Measurements from ENCODE around the gene PDE1A. TPM values are rescaled to one million over a fixed set of nuclear protein-coding genes. Genes with fewer than 3 reads are reported as not detected.

The PDE1A gene
- total and polyA plus RNA-seq, 12 donors = 4.0 to 17.4 (median 5.8) TPM

GRCh38 chr2:182319556-182320505 is 107.0 kb downstream of the PDE1A start:
- H3K27me3 ChIP-seq = peaks cover 2% of the 10 kb centered on the region
- 77 to 87% (median 81%) methylated on average over 4 of the region's 4 CpGs for WGBS, 4 donors

DNA sequence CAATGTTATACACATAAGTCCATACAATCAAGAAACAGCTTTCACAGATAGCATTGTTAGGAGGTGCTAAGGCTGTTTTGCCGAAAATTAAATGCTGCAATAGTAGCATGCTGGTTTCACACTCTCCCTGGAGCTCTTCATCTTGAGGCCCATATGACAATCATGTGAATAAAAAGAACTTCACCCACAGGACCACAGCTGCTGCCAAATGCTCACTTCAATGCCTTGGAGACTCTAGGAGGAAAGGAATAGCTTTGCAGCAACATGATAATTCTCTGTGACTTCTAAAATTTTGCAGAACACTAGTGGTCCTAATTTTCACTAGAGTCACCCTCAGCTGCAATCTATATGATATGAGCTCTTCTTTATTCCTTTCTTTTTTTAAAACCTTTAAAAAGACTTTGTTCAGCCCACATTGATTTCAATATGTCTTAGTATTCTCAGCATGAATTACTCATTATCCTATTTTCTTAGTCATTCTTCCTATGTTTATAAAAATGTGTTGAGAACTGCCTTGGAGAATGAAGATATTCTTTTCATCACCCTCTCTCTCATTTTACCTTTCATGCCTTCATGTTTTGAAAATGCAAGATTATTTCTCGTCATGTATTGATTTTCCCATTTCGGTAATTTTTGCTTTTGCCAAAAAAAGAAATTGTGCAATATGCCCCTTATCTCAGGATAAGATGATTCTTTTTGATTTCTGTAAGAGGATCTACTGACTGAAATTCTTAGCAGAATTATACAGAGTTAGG is 108.2 kb downstream of the PDE1A start:
- TF ChIP-seq CTCF (IDR thresholded peaks at IDR 0.05) = no peak
- TF ChIP-seq POLR2A (IDR thresholded peaks at IDR 0.05) = no peak

More at GRCh38 chr2:182319556-182320505, 107.0 kb downstream of the PDE1A start:
- intact Hi-C loops (cut with DNase I) = no loop called here
- Histone ChIP-seq H3K4me3 (no peak overlapping the region), H3K4me1 (replicated peaks in 1 of 2) (no peaks in the 10 kb centered on the region), H3K27ac (no peak overlapping the region), H3K36me3 (replicated peaks in 1 of 2) (no peaks in the 10 kb centered on the region), H3K9me3 (replicated peaks in 1 of 3) (no peaks in the 10 kb centered on the region)
- TF ChIP-seq POLR2A (IDR thresholded peaks at IDR 0.05) (no peak), CTCF (IDR thresholded peaks at IDR 0.05) (no peak)
- no peak for DNase-seq

DNA sequence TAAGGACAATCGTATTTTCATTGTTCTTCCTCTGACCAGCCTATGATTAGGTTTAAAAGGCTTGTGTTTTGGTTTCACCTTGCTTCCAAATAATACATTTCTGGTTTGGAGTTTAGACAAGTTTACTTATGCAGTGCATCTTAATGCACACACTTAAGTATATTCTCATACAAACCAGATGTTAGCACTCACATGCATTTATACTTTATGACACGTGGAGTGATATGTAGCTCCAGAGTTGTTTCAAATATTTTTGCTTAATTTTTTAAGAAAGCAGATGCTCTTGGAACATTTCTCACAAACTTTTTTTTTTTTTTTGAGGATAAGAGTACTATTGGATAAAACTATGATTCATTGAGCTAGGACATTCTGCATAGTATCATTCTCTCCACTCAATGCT is 109.9 kb downstream of the PDE1A start:
- H3K27ac ChIP-seq = no peak overlapping the region
- no peak for DNase-seq
- 53 to 69% (median 55%) methylated on average over 2 of the region's 2 CpGs for WGBS, 4 donors
- peaks cover 2% of the 10 kb centered on the region for H3K27me3 ChIP-seq
- no peaks in the 10 kb centered on the region for H3K4me1 ChIP-seq (replicated peaks in 1 of 2)
- H3K9me3 ChIP-seq (replicated peaks in 1 of 3) = no peaks in the 10 kb centered on the region
- no peak overlapping the region for H3K4me3 ChIP-seq
- no peak for TF ChIP-seq CTCF (IDR thresholded peaks at IDR 0.05)
- no peak for TF ChIP-seq POLR2A (IDR thresholded peaks at IDR 0.05)
- intact Hi-C loops (cut with DNase I) = no loop called here
- H3K36me3 ChIP-seq (replicated peaks in 1 of 2) = no peaks in the 10 kb centered on the region

More for the DNA sequence above, 108.2 kb downstream of the PDE1A start:
- peaks cover 2% of the 10 kb centered on the region for H3K27me3 ChIP-seq
- H3K4me3 ChIP-seq = no peak overlapping the region
- no peak overlapping the region for H3K27ac ChIP-seq
- H3K4me1 ChIP-seq (replicated peaks in 1 of 2) = no peaks in the 10 kb centered on the region
- intact Hi-C loops (cut with DNase I) = no loop called here
- no peaks in the 10 kb centered on the region for H3K9me3 ChIP-seq (replicated peaks in 1 of 3)
- H3K36me3 ChIP-seq (replicated peaks in 1 of 2) = no peaks in the 10 kb centered on the region
- 71 to 78% (median 72%) methylated on average over 3 of the region's 3 CpGs for WGBS, 4 donors
- DNase-seq = no peak

- no peaks in the 10 kb centered on the region for H3K36me3 ChIP-seq (replicated peaks in 1 of 2)
- H3K27ac ChIP-seq = no peak overlapping the region
- no peak overlapping the region for H3K4me3 ChIP-seq
- H3K4me1 ChIP-seq (replicated peaks in 1 of 2) = no peaks in the 10 kb centered on the region
- no peaks in the 10 kb centered on the region for H3K27me3 ChIP-seq
- no peak for TF ChIP-seq POLR2A (IDR thresholded peaks at IDR 0.05)
- TF ChIP-seq CTCF (IDR thresholded peaks at IDR 0.05) = no peak
- no peaks in the 10 kb centered on the region for H3K9me3 ChIP-seq (replicated peaks in 1 of 3)
- WGBS, 4 donors = 50 to 68% (median 57%) methylated on average over 2 of the region's 2 CpGs
- no peak for DNase-seq
- intact Hi-C loops (cut with DNase I) = no loop called here
These were observed 123.9 kb downstream of the PDE1A start for GRCh38 chr2:182302972-182303371.

Measured in adrenal gland (tissue), 12 donors.